CD8-positive, alpha-beta memory T cell (primary cell): ENCODE data around the gene ADRB2. TPM values are rescaled to one million over a fixed set of nuclear protein-coding genes. Genes with fewer than 3 reads are reported as not detected.
A peak's percentile ranks its signal among the peaks of the same experiment; 100 is the strongest.
"Not testable (repeated sequence)": the region's sequence is repeated elsewhere in the genome, so short reads cannot be mapped to it uniquely, and the experiment has no call there.

Experiments
- CTCF ChIA-PET: fragments of 350-600 bp; sonication (Branson Sonifier 250); formaldehyde crosslinking; loops from one replicate; lab custom pipeline; 2021; ENCODE audit warnings: antibody characterized with exemption; lab: Charles Lee
- POLR2A ChIA-PET: fragments of 350-600 bp; sonication (Branson Sonifier 250); formaldehyde crosslinking; loops from one replicate; lab custom pipeline; 2021; ENCODE audit warnings: antibody characterized with exemption; lab: Charles Lee
- DNase-seq, 5 donors: peaks; one replicate each; pipeline versions ENCODE4 v3.0.0 to v3.0.0-alpha.2; 2020 to 2022; ENCODE audit warnings: mixed read lengths in 1 of 5
- H3K27ac ChIP-seq: one replicate; pipeline ENCODE4 v1.7.0; 2013; ENCODE audit warnings: low read depth, mild to moderate bottlenecking, low read length, moderate library complexity
- H3K27me3 ChIP-seq: 2 replicates; pipeline ENCODE4 v1.7.0; 2013; ENCODE audit warnings: low read length, mild to moderate bottlenecking; ENCODE audit not compliant: insufficient read depth, poor library complexity, severe bottlenecking
- H3K36me3 ChIP-seq: 2 replicates; pipeline ENCODE4 v1.7.0; 2013; ENCODE audit warnings: mild to moderate bottlenecking, low read length, moderate library complexity; ENCODE audit not compliant: insufficient read depth
- H3K4me1 ChIP-seq: 2 replicates; pipeline ENCODE4 v1.7.0; 2013; ENCODE audit warnings: mild to moderate bottlenecking, low read length, moderate library complexity; ENCODE audit not compliant: insufficient read depth
- H3K4me3 ChIP-seq: 2 replicates; pipeline ENCODE4 v1.7.0; 2013; ENCODE audit warnings: mild to moderate bottlenecking, low read length
- H3K9me3 ChIP-seq: 2 replicates; pipeline ENCODE4 v1.7.0; 2013; ENCODE audit warnings: mild to moderate bottlenecking, low read length
- H3K27ac Mint-ChIP-seq, 8 donors: one replicate each; pipeline ENCODE4 v1.8.0; 2020 to 2021; ENCODE audit warnings: mixed read lengths in 8 of 8, mild to moderate bottlenecking in 6 of 8, inconsistent platforms in 3 of 8, moderate library complexity in 3 of 8
- H3K27me3 Mint-ChIP-seq, 2 donors: one replicate each; pipeline ENCODE4 v1.8.0; 2020 to 2021; ENCODE audit warnings: mixed read lengths in 2 of 2, mild to moderate bottlenecking in 1 of 2, moderate library complexity in 1 of 2
- H3K36me3 Mint-ChIP-seq, 3 donors: one replicate each; pipeline ENCODE4 v1.8.0; 2020 to 2021; ENCODE audit warnings: mixed read lengths in 3 of 3, inconsistent platforms in 1 of 3, mild to moderate bottlenecking in 1 of 3
- H3K4me1 Mint-ChIP-seq, 3 donors: one replicate each; pipeline ENCODE4 v1.8.0; 2020 to 2021; ENCODE audit warnings: mixed read lengths in 3 of 3, inconsistent platforms in 1 of 3, mild to moderate bottlenecking in 1 of 3
- H3K4me3 Mint-ChIP-seq, 7 donors: one replicate each; pipeline ENCODE4 v1.8.0; 2020 to 2021; ENCODE audit warnings: mixed read lengths in 7 of 7, mild to moderate bottlenecking in 6 of 7, moderate library complexity in 4 of 7, inconsistent platforms in 2 of 7
- H3K9me3 Mint-ChIP-seq, 5 donors: one replicate each; pipeline ENCODE4 v1.8.0; 2020 to 2022; ENCODE audit warnings: mixed read lengths in 5 of 5, mild to moderate bottlenecking in 3 of 5, moderate library complexity in 2 of 5, inconsistent platforms in 1 of 5
- polyA plus RNA-seq: library from polyadenylated mRNA; unstranded; fragments of 300-500 nt; fragmentation: Illumina TruSeq; gene quantifications from one replicate; pipeline ENCODE4 v1.2.3, GENCODE V29; 2021
- total RNA-seq, 2 experiments: library from RNA; stranded (reverse); gene quantifications; one replicate each; pipeline ENCODE4 v1.2.3, GENCODE V29; 2021

Gene ADRB2
- total and polyA plus RNA-seq, 3 experiments from 2014 or later: 1.6 to 25.7 (median 2.1) TPM

- peaks cover 0 to 4% of the 10 kb centered on the region in 2 donors for H3K27me3 Mint-ChIP-seq
- Histone ChIP-seq H3K27ac (no peak overlapping the region), H3K4me3 (no peak overlapping the region), H3K36me3 (no peaks in the 10 kb centered on the region), H3K27me3 (no peaks in the 10 kb centered on the region), H3K9me3 (no peaks in the 10 kb centered on the region), H3K4me1 (peaks cover 19% of the 10 kb centered on the region)
- peak overlapping the region in 1 of 7 donors; percentile 8 for H3K4me3 Mint-ChIP-seq
- peak overlapping the region in 3 of 8 donors; percentile 24 to 64 (median 44) for H3K27ac Mint-ChIP-seq
- DNase-seq: no peak
- H3K4me1 Mint-ChIP-seq: peaks cover 50 to 58% (median 51%) of the 10 kb centered on the region in 3 donors
- ChIA-PET POLR2A (no interaction called here), CTCF (interaction anchor here (0.7 kb wide), 1 partner anchor 10 kb away, joined by 3 read pairs; no protein-coding TSS in a partner anchor)
- peaks cover 7 to 32% (median 9%) of the 10 kb centered on the region in 3 donors for H3K36me3 Mint-ChIP-seq
- no peaks in the 10 kb centered on the region for H3K9me3 Mint-ChIP-seq
Observed at GRCh38 chr5:148864113-148864841, 37.9 kb downstream of the ADRB2 start.

- POLR2A ChIA-PET: no interaction called here
- H3K27me3 ChIP-seq: no peaks in the 10 kb centered on the region
- CTCF ChIA-PET: no interaction called here
- peaks cover 0 to 1% of the 10 kb centered on the region in 2 donors for H3K27me3 Mint-ChIP-seq
- H3K36me3 Mint-ChIP-seq: peaks cover 7 to 25% (median 9%) of the 10 kb centered on the region in 3 donors
- peaks cover 41 to 54% (median 44%) of the 10 kb centered on the region in 3 donors for H3K4me1 Mint-ChIP-seq
- no peaks in the 10 kb centered on the region for H3K9me3 Mint-ChIP-seq
- no peak overlapping the region for H3K4me3 Mint-ChIP-seq
- peaks cover 4% of the 10 kb centered on the region for H3K4me1 ChIP-seq
- no peaks in the 10 kb centered on the region for H3K36me3 ChIP-seq
- no peak for DNase-seq
- no peak overlapping the region for H3K4me3 ChIP-seq
- no peaks in the 10 kb centered on the region for H3K9me3 ChIP-seq
- H3K27ac ChIP-seq: no peak overlapping the region
- H3K27ac Mint-ChIP-seq: peak overlapping the region in 2 of 8 donors; percentile 11 to 21
Observed at GRCh38 chr5:148866024-148866423, 39.6 kb downstream of the ADRB2 start.

- H3K9me3 ChIP-seq: no peaks in the 10 kb centered on the region
- no peak for DNase-seq
- H3K4me1 ChIP-seq: peaks cover 4% of the 10 kb centered on the region
- Mint-ChIP-seq H3K27ac (peak overlapping the region in 1 of 8 donors; percentile 38), H3K4me3 (no peak overlapping the region), H3K9me3 (no peaks in the 10 kb centered on the region), H3K36me3 (peaks cover 0 to 5% (median 4%) of the 10 kb centered on the region in 3 donors), H3K4me1 (peaks cover 20 to 32% (median 24%) of the 10 kb centered on the region in 3 donors), H3K27me3 (peaks cover 0 to 1% of the 10 kb centered on the region in 2 donors)
- H3K36me3 ChIP-seq: no peaks in the 10 kb centered on the region
- no peak overlapping the region for H3K4me3 ChIP-seq
- H3K27me3 ChIP-seq: no peaks in the 10 kb centered on the region
- ChIA-PET POLR2A (no interaction called here), CTCF (interaction anchor here (2.3 kb wide), 1 partner anchor 47 kb away, joined by 5 read pairs; the partner anchor contains the start of gene ADRB2)
- H3K27ac ChIP-seq: no peak overlapping the region
Observed at GRCh38 chr5:148873120-148873519, 46.7 kb downstream of the ADRB2 start.

GRCh38 chr5:148873690-148874485, 47.5 kb downstream of the ADRB2 start:
- CTCF ChIA-PET: interaction anchor here (2.3 kb wide), 1 partner anchor 48 kb away, joined by 5 read pairs; the partner anchor contains the start of gene ADRB2
- Histone ChIP-seq H3K4me3 (no peak overlapping the region), H3K27ac (no peak overlapping the region), H3K36me3 (no peaks in the 10 kb centered on the region), H3K27me3 (no peaks in the 10 kb centered on the region), H3K4me1 (no peaks in the 10 kb centered on the region), H3K9me3 (no peaks in the 10 kb centered on the region)
- Mint-ChIP-seq H3K27me3 (peaks cover 0 to 1% of the 10 kb centered on the region in 2 donors), H3K9me3 (no peaks in the 10 kb centered on the region), H3K27ac (peak overlapping the region in 5 of 8 donors; percentile 39 to 78 (median 51)), H3K36me3 (peaks cover 0 to 5% (median 4%) of the 10 kb centered on the region in 3 donors), H3K4me1 (peaks cover 16 to 25% (median 16%) of the 10 kb centered on the region in 3 donors), H3K4me3 (no peak overlapping the region)
- no peak for DNase-seq
- POLR2A ChIA-PET: no interaction called here

- H3K9me3 ChIP-seq: no peaks in the 10 kb centered on the region
- Mint-ChIP-seq H3K27me3 (peaks cover 0 to 1% of the 10 kb centered on the region in 2 donors), H3K4me1 (peaks cover 7 to 17% (median 13%) of the 10 kb centered on the region in 3 donors), H3K9me3 (no peaks in the 10 kb centered on the region), H3K4me3 (no peak overlapping the region), H3K27ac (peak overlapping the region in 1 of 8 donors; percentile 20), H3K36me3 (peaks cover 0 to 12% (median 4%) of the 10 kb centered on the region in 3 donors)
- H3K4me3 ChIP-seq: no peak overlapping the region
- no peak for DNase-seq
- no peaks in the 10 kb centered on the region for H3K36me3 ChIP-seq
- no peaks in the 10 kb centered on the region for H3K4me1 ChIP-seq
- ChIA-PET CTCF (no interaction called here), POLR2A (no interaction called here)
- no peak overlapping the region for H3K27ac ChIP-seq
- H3K27me3 ChIP-seq: no peaks in the 10 kb centered on the region
Observed at GRCh38 chr5:148875205-148875875, 48.9 kb downstream of the ADRB2 start.

- H3K4me3 Mint-ChIP-seq, H3K4me3 ChIP-seq, H3K9me3 ChIP-seq, H3K4me1 ChIP-seq, POLR2A ChIA-PET, H3K27ac Mint-ChIP-seq, H3K9me3 Mint-ChIP-seq, H3K27me3 ChIP-seq, H3K27me3 Mint-ChIP-seq, H3K27ac ChIP-seq, DNase-seq, CTCF ChIA-PET, H3K36me3 ChIP-seq: not testable (repeated sequence)
- H3K36me3 Mint-ChIP-seq: peaks cover 0 to 12% (median 4%) of the 10 kb centered on the region in 3 donors
- peaks cover 10 to 19% (median 14%) of the 10 kb centered on the region in 3 donors for H3K4me1 Mint-ChIP-seq
Observed at GRCh38 chr5:148877436-148877835, 51.0 kb downstream of the ADRB2 start.
